T-helper 1 cell treated with Interleukin-12 subunit alpha and Interleukin-12 subunit beta and Interleukin-4 antibody, amounts not matched to agents 30 μg/mL and 1 μg/mL, for 36 hours (primary cell): ENCODE data around the gene CEMIP2.

Source experiments
- H3K27ac Mint-ChIP-seq: one replicate; pipeline ENCODE4 v1.8.0; 2021; ENCODE audit warnings: mild to moderate bottlenecking, mixed read lengths
- H3K27me3 Mint-ChIP-seq: one replicate; pipeline ENCODE4 v1.8.0; 2021; ENCODE audit warnings: low read depth, mixed read lengths
- H3K36me3 Mint-ChIP-seq: one replicate; pipeline ENCODE4 v1.8.0; 2021; ENCODE audit warnings: low read depth, mixed read lengths
- H3K4me1 Mint-ChIP-seq: one replicate; pipeline ENCODE4 v1.8.0; 2021; ENCODE audit warnings: low read depth, mixed read lengths
- H3K4me3 Mint-ChIP-seq: one replicate; pipeline ENCODE4 v1.8.0; 2021; ENCODE audit warnings: mild to moderate bottlenecking, moderate library complexity, mixed read lengths
- H3K9me3 Mint-ChIP-seq: one replicate; pipeline ENCODE4 v1.8.0; 2021; ENCODE audit warnings: mixed read lengths

CEMIP2 gene

DNA sequence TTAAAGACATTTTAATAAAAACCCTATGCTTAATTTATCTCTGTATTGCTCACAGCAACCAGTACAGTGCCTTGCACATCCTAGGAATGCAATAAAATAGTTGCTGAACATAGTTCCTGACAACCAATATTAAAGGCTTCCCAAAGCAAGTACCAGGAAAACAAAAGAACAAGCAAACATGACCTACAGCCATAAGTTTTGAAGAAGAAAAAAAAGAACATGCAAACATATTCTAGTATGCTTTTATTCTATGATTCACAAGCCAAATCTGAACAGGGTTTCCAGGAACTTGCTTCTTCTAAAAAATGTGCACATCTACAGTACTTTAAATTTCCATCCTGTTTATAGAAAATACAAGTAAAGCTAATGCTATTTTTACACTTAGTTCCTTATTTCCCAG is 4.5 kb downstream of the CEMIP2 start:
- peak overlapping the region; percentile 59 for H3K4me3 Mint-ChIP-seq
- H3K9me3 Mint-ChIP-seq, result no peaks in the 10 kb centered on the region

DNA sequence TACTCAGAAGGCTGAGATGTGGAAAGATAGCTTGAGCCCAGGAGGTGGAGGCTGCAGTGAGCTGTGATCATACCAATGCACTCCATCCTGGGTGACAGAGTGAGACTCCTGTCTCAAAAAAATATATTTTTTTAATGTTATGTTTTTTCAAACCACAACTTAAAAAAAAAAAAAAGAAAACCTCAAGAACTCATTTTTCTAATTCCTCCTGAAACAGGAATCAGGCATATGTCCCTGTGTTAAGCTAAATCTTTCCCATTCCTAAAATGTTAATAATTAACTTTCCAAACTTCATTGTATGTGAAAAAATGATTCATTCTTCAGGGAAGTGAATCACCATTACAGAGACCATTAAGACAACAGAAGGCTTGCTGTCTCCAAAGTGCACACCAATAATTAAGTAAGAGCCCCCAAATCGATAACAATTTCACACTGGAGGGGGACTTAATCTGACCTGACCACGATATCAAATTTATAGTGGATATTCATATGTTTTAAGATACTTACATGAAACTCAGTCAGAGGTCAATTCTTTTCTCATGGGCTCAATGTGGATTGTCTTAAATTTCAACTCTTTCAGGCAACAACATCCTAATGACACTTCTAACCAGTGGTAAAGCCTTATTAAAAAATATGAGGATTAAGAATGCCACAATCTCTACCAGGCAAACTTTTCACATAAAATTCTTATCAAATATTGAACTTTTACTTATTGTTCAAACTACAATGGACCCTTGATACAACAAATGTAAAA is 5.2 kb downstream of the CEMIP2 start:
- H3K27me3 Mint-ChIP-seq, result no peaks in the 10 kb centered on the region
- H3K27ac Mint-ChIP-seq, result peak overlapping the region; percentile 16
- H3K4me3 Mint-ChIP-seq, result no peak overlapping the region
- H3K9me3 Mint-ChIP-seq, result no peaks in the 10 kb centered on the region
- H3K36me3 Mint-ChIP-seq, result peaks cover 11% of the 10 kb centered on the region
- H3K4me1 Mint-ChIP-seq, result peaks cover 67% of the 10 kb centered on the region

More for the DNA sequence above, 4.5 kb downstream of the CEMIP2 start:
- H3K27ac Mint-ChIP-seq, result peak overlapping the region; percentile 43
- peaks cover 9% of the 10 kb centered on the region for H3K36me3 Mint-ChIP-seq
- H3K27me3 Mint-ChIP-seq, result no peaks in the 10 kb centered on the region
- H3K4me1 Mint-ChIP-seq, result peaks cover 60% of the 10 kb centered on the region

DNA sequence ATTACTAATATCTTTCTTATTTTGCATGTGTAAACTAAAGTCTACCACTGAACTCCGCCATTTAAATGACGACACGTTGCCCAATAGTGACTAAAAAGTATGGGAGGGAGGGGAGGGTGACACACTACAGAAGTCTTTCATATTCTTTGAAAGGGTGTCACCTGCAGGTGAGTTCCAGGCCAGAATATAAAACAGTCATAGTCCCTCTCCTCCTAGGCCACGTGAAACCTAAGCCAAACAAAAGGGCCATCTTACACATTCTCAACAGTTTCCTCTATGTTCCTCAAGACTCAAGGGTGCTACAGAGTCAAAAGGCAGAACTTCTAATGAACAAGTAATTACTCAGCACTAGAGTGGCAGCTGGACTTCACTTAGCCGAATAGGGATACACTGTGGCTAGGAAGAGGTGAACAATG is 6.4 kb downstream of the CEMIP2 start:
- H3K36me3 Mint-ChIP-seq, result peaks cover 11% of the 10 kb centered on the region
- H3K27me3 Mint-ChIP-seq, result no peaks in the 10 kb centered on the region
- H3K4me1 Mint-ChIP-seq, result peaks cover 70% of the 10 kb centered on the region
- H3K9me3 Mint-ChIP-seq, result no peaks in the 10 kb centered on the region
- no peak overlapping the region for H3K27ac Mint-ChIP-seq
- H3K4me3 Mint-ChIP-seq, result no peak overlapping the region

DNA sequence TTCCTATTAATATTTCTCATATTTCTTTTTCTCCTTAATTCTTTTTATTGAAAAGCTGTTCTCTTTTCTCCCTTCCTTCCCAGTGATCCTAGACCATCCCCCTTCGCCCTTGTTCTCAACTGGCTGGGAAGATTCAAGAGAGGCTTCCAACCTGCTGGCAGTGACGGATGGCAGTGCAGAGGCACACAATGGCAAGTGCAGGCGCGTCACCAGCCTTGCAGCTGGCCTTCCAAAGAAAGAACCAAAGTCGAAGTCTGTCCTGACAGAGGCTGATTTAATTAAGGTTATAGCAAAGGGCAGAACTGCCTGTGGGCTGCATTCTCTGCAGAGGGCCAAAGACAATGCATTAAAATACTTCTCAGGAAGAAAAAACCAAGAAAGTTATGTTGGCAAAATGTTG is 7.4 kb downstream of the CEMIP2 start:
- H3K36me3 Mint-ChIP-seq, result peaks cover 11% of the 10 kb centered on the region
- no peaks in the 10 kb centered on the region for H3K27me3 Mint-ChIP-seq
- peaks cover 69% of the 10 kb centered on the region for H3K4me1 Mint-ChIP-seq
- H3K9me3 Mint-ChIP-seq, result no peaks in the 10 kb centered on the region
- no peak overlapping the region for H3K27ac Mint-ChIP-seq
- no peak overlapping the region for H3K4me3 Mint-ChIP-seq

DNA sequence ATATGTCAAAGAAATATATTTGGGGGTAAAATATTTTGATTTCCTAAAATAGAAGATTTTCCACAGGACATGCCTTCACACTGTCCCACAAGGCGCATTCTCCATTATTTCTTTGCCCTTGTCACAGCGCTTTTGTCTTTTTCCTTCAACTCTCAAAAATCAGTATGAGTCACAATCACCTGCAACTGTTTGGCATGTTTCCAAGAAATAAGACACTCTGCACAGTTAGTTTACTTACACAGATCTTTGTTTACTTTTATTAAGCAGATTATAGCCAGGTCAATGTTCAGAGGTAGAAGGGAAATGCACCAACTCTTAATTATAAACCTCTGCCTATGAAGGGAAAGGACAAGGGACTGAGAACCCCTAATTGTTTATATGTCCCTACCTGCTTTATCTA is 9.5 kb downstream of the CEMIP2 start:
- Mint-ChIP-seq H3K36me3 (peaks cover 7% of the 10 kb centered on the region), H3K27me3 (no peaks in the 10 kb centered on the region), H3K4me3 (no peak overlapping the region), H3K4me1 (peaks cover 54% of the 10 kb centered on the region), H3K27ac (no peak overlapping the region), H3K9me3 (no peaks in the 10 kb centered on the region)

DNA sequence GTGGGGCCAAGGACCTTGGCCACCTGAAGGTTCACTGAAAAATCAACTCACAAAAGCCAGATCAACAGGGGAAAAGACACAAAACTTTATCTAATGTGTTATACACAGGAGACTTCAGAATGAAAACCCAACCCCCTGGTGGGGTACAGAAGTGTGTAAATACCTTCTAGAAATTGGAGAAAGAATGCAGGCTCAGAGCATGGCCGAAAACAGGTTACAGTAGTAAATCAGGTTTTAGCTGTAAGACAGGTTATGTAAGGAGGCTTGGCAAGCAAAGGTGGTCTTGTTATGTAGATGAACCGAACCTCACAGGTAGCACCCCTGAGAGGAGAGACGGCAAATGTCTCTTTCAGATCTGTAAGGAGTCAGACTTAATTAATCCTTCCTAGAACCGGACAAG is 10.0 kb downstream of the CEMIP2 start:
- Mint-ChIP-seq H3K27me3 (no peaks in the 10 kb centered on the region), H3K9me3 (no peaks in the 10 kb centered on the region), H3K36me3 (peaks cover 7% of the 10 kb centered on the region), H3K4me3 (no peak overlapping the region), H3K4me1 (peaks cover 50% of the 10 kb centered on the region), H3K27ac (no peak overlapping the region)

DNA sequence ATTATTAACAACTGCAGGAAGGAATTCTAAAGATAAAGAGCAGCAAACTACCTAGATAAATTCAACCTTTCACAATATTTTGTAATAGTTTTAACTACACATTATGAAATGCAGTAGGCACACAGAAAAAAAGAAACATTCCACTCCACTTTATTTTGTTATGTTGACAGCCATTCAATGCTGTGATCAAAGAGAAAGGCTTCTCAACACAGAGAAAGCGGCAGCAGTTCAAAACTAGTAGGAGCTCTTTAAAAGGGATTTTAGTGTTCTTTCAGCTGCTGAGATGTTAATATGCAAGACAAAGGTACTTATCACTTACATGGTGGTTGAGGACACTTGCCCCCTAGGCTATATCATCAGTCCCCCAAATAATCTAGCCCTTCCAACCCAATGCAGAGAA is 11.6 kb downstream of the CEMIP2 start:
- peaks cover 47% of the 10 kb centered on the region for H3K4me1 Mint-ChIP-seq
- no peak overlapping the region for H3K4me3 Mint-ChIP-seq
- H3K27me3 Mint-ChIP-seq, result no peaks in the 10 kb centered on the region
- no peak overlapping the region for H3K27ac Mint-ChIP-seq
- peaks cover 9% of the 10 kb centered on the region for H3K36me3 Mint-ChIP-seq
- H3K9me3 Mint-ChIP-seq, result no peaks in the 10 kb centered on the region

DNA sequence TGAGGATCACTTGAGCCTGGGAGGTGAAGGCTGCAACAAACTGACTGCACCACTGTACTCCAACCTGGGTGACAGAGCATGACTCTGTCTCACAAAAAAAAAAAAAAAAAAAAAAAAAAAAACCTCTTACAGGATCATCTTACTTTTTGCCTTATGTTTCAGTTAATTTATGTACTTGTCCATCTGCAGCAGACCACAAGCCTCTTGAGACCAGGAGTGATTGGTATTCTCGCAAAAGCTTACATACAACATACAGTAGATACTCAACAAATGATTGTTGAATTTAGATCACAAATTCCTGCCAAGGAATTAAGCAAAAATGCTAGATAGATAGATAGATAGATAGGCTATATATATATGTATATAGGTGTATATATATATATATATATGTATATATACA is 12.4 kb downstream of the CEMIP2 start:
- H3K4me1 Mint-ChIP-seq, result peaks cover 41% of the 10 kb centered on the region

DNA sequence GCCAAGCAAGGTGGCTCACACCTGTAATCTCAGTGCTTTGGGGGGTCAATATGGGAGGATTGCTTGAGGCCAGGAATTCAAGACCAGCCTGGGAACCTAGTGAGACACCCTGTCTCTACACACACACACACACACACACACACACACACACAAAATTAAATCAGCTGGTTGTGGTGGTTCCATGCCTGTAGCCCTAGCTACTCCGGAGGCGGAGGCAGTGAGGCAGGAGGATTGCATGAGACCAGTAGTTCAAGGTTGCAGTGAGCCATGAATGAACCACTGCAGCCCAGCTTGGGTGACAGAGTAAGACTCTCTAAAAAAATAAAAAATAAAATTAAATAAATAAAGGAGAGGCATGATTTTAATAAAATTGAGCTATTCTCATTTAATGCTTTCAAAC is 13.1 kb downstream of the CEMIP2 start:
- peaks cover 38% of the 10 kb centered on the region for H3K4me1 Mint-ChIP-seq
- H3K36me3 Mint-ChIP-seq, result peaks cover 9% of the 10 kb centered on the region
- H3K27me3 Mint-ChIP-seq, result no peaks in the 10 kb centered on the region
- H3K4me3 Mint-ChIP-seq, result no peak overlapping the region
- H3K27ac Mint-ChIP-seq, result no peak overlapping the region
- no peaks in the 10 kb centered on the region for H3K9me3 Mint-ChIP-seq

More for the DNA sequence above, 12.4 kb downstream of the CEMIP2 start:
- H3K36me3 Mint-ChIP-seq, result peaks cover 9% of the 10 kb centered on the region
- no peaks in the 10 kb centered on the region for H3K9me3 Mint-ChIP-seq
- no peak overlapping the region for H3K27ac Mint-ChIP-seq
- H3K27me3 Mint-ChIP-seq, result no peaks in the 10 kb centered on the region
- H3K4me3 Mint-ChIP-seq, result no peak overlapping the region

DNA sequence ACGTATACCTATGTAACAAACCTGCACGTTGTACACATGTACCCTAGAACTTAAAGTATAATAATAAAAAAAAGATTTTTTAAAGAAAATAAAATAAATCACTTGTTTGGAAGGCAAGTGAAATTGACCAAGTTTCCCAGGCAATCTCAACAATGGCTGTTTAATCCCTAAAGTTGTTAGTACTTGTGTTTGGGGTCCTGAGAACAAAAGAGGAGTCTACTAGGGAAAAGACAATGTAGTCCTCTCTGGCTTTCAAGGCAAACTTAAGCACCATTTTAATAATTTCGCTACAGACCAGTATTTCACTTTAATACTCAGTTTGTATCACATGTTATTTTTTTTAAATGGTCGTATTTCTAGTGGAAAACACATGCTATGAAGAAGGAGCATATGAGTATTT is 14.2 kb downstream of the CEMIP2 start:
- Mint-ChIP-seq H3K36me3 (peaks cover 11% of the 10 kb centered on the region), H3K27ac (no peak overlapping the region), H3K4me3 (no peak overlapping the region), H3K9me3 (no peaks in the 10 kb centered on the region), H3K4me1 (peaks cover 33% of the 10 kb centered on the region), H3K27me3 (no peaks in the 10 kb centered on the region)

DNA sequence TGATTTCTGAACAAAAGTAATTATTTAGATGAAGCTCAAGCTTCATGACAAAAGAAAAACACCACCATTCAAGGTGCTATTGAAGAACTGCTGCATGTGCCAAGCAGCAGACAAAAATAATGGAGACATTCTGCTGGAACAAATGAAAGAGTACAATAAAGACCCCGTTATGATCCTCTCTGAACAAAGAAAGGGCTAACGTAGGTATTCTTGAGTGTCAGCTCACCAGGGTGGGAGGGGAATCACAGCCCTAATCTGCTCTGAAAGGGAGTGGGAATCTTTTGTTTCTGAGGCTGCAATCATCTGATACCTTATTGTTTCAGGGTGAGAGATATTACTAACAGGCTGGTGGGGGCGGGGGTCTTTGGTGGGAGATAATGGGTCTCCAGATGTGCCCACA is 15.4 kb downstream of the CEMIP2 start:
- Mint-ChIP-seq H3K4me3 (no peak overlapping the region), H3K9me3 (no peaks in the 10 kb centered on the region), H3K36me3 (peaks cover 14% of the 10 kb centered on the region), H3K4me1 (peaks cover 26% of the 10 kb centered on the region), H3K27me3 (no peaks in the 10 kb centered on the region), H3K27ac (no peak overlapping the region)

DNA sequence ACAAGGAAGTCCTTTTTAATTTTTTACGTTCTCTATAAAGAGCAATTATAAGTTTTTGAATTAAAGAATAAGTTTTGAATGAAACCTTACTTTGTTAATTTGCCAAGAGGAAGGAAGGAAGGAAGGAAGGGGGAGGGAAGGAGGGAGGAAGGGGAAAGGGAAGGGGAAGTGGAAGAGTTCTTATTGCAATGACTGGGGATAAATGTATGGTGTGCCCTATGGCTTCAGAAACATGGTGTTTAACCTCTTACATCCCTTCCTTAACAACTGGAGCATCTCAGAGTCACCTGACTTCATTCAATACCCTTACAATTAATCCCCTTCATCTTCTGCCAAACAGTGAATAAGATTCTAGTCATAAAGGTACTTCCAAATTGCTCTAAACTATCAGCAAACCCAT is 16.0 kb downstream of the CEMIP2 start:
- Mint-ChIP-seq H3K4me1 (peaks cover 21% of the 10 kb centered on the region), H3K27me3 (no peaks in the 10 kb centered on the region), H3K9me3 (no peaks in the 10 kb centered on the region), H3K27ac (no peak overlapping the region), H3K36me3 (peaks cover 15% of the 10 kb centered on the region), H3K4me3 (no peak overlapping the region)

DNA sequence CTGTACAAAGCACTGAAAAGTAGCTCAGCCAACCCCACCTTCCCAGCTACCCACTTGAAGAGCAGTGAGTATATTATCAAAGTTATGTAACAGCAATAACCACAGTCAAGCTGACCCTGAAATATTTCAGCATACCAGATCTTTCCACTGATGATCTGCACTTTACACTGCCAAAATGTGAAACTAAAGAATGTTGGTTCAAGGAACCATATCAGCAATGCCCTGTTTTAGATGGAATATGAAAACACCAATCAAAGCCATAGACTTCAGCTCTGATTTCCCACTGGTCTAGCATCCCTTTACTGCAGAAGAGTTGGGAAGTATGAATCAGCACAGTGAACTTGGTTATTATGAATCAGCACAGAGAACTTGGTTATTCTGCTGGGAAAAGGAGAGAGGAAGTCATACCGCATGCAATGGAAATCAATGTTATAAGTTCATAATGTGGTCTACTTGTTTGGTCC is 20.0 kb downstream of the CEMIP2 start:
- H3K4me3 Mint-ChIP-seq, result no peak overlapping the region
- H3K36me3 Mint-ChIP-seq, result peaks cover 37% of the 10 kb centered on the region
- no peak overlapping the region for H3K27ac Mint-ChIP-seq
- no peaks in the 10 kb centered on the region for H3K27me3 Mint-ChIP-seq
- H3K9me3 Mint-ChIP-seq, result no peaks in the 10 kb centered on the region
- peaks cover 18% of the 10 kb centered on the region for H3K4me1 Mint-ChIP-seq

DNA sequence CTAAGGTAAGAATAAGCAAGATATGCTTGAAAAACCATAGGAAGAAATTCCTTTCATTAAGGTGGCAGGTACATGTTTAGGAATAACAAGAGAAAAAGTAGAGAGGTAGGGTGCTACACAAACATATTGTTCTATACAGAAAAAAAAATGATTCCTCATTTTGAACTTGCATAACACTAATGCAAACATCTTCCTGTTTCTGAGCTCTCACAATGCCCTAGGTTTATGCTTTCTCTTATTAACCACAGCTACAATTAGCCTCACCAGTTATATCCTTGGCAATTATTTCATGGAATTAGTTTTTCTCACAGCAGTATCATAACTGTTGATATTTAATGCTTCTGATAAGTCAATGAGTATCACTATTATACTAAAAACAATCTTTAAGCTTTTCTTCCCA is 20.7 kb downstream of the CEMIP2 start:
- peaks cover 37% of the 10 kb centered on the region for H3K36me3 Mint-ChIP-seq
- peaks cover 14% of the 10 kb centered on the region for H3K4me1 Mint-ChIP-seq
- H3K4me3 Mint-ChIP-seq, result no peak overlapping the region
- no peak overlapping the region for H3K27ac Mint-ChIP-seq
- no peaks in the 10 kb centered on the region for H3K27me3 Mint-ChIP-seq
- no peaks in the 10 kb centered on the region for H3K9me3 Mint-ChIP-seq

DNA sequence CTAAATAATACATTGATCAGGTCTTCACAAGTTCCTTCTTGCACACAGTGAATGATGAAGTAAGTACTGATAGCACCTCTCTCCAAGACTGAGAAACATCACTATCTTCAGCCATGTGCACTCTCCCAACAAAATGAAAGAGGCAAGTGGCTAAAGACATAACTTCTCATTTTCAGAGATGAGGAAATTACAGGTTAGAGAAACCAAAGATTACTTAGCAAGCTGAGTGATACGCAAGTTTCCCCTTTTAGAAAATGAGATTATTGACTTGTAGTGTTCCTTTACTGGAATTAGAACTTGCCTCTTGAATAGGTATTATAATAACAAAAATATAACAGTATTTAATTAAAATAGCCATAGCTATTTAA is 21.6 kb downstream of the CEMIP2 start:
- no peaks in the 10 kb centered on the region for H3K9me3 Mint-ChIP-seq
- H3K27ac Mint-ChIP-seq, result no peak overlapping the region
- peaks cover 12% of the 10 kb centered on the region for H3K4me1 Mint-ChIP-seq
- peaks cover 40% of the 10 kb centered on the region for H3K36me3 Mint-ChIP-seq
- H3K27me3 Mint-ChIP-seq, result no peaks in the 10 kb centered on the region
- H3K4me3 Mint-ChIP-seq, result no peak overlapping the region
